H1 (cell line): ENCODE data around the gene OPCML. TPM values are rescaled to one million over a fixed set of nuclear protein-coding genes. Genes with fewer than 3 reads are reported as not detected.

Experiments
- CTCF ChIA-PET: fragments of 300-600 bp; sonication (Branson Sonifier 250); formaldehyde crosslinking; loops from one replicate; lab custom pipeline; 2021; ENCODE audit not compliant: partially characterized antibody; lab: Charles Lee
- POLR2A ChIA-PET: fragments of 300-600 bp; sonication (Branson Sonifier 250); formaldehyde crosslinking; loops from one replicate; lab custom pipeline; 2021; ENCODE audit warnings: inconsistent platforms; ENCODE audit not compliant: partially characterized antibody; lab: Charles Lee
- DNase-seq, 2 experiments: peaks; one replicate each; pipeline versions ENCODE4 v3.0.0 to v3.0.0-alpha.2; 2010 to 2022; ENCODE audit warnings: low spot score in 2 of 2, low read depth in 1 of 2, mixed read lengths in 1 of 2
- FAIRE-seq: peaks from 2 replicates; lab custom pipeline; 2011; peaks lifted over from hg19 to GRCh38; lab: Jason Lieb, UNC
- H2AFZ ChIP-seq: 2 replicates; pipeline ENCODE4 v1.8.1; 2012; ENCODE audit warnings: low read length, inconsistent platforms
- H2AK5ac ChIP-seq: 2 replicates; pipeline ENCODE4 v1.6.1; 2013; ENCODE audit warnings: low read depth, low read length
- H2BK120ac ChIP-seq: replicated peaks from 2 replicates; pipeline ENCODE3; 2013; ENCODE audit warnings: low read depth, low read length, inconsistent platforms
- H2BK12ac ChIP-seq: 2 replicates; pipeline ENCODE4 v1.6.1; 2013; ENCODE audit warnings: low read depth, low read length
- H2BK15ac ChIP-seq: 2 replicates; pipeline ENCODE4 v1.6.1; 2013; ENCODE audit warnings: low read length
- H2BK20ac ChIP-seq: 2 replicates; pipeline ENCODE4 v1.6.1; 2013; ENCODE audit warnings: low read length
- H2BK5ac ChIP-seq: 2 replicates; pipeline ENCODE4 v1.6.1; 2013; ENCODE audit warnings: low read depth, low read length
- H3K14ac ChIP-seq: 2 replicates; pipeline ENCODE4 v1.6.1; 2013; ENCODE audit warnings: inconsistent platforms; ENCODE audit not compliant: insufficient read length
- H3K18ac ChIP-seq: 2 replicates; pipeline ENCODE4 v1.6.1; 2013; ENCODE audit warnings: low read length; ENCODE audit errors: extremely low read depth
- H3K23ac ChIP-seq: 2 replicates; pipeline ENCODE4 v1.6.1; 2013; ENCODE audit warnings: inconsistent platforms; ENCODE audit not compliant: insufficient read length
- H3K23me2 ChIP-seq: 2 replicates; pipeline ENCODE4 v1.6.1; 2013; ENCODE audit warnings: low read depth, low read length
- H3K27ac ChIP-seq: 2 replicates; pipeline ENCODE4 v1.6.1; 2011; ENCODE audit warnings: low read depth, low read length, inconsistent platforms
- H3K27me3 ChIP-seq, 4 experiments: replicated peaks in 1 of 4; 1 replicate in 1 of 4; 2 replicates in 3 of 4; pipeline versions ENCODE4 v1.6.1 to v1.8.1; 2011 to 2013; ENCODE audit warnings: low read length in 3 of 4, mild to moderate bottlenecking in 3 of 4, inconsistent platforms in 2 of 4, mixed read lengths in 2 of 4, moderate library complexity in 1 of 4; ENCODE audit not compliant: control insufficient read depth in 3 of 4, insufficient read depth in 3 of 4; ENCODE audit errors: extremely low read depth in 1 of 4
- H3K36me3 ChIP-seq, 4 experiments: 2 replicates each; pipeline versions ENCODE4 v1.6.1 to v1.8.1; 2011 to 2013; ENCODE audit warnings: mild to moderate bottlenecking in 4 of 4, low read length in 3 of 4, moderate library complexity in 2 of 4, control low read depth in 1 of 4, inconsistent platforms in 1 of 4; ENCODE audit not compliant: insufficient read depth in 4 of 4, control insufficient read depth in 2 of 4
- H3K4ac ChIP-seq: replicated peaks from 2 replicates; pipeline ENCODE3; 2013; ENCODE audit warnings: low read length, low read depth, mixed read lengths, inconsistent platforms; ENCODE audit not compliant: insufficient read length
- H3K4me1 ChIP-seq, 4 experiments: replicated peaks in 1 of 4; 1 replicate in 1 of 4; 2 replicates in 3 of 4; pipeline versions ENCODE4 v1.6.1 to v1.8.1; 2011 to 2013; ENCODE audit warnings: low read length in 3 of 4, inconsistent platforms in 2 of 4, mixed read lengths in 1 of 4; ENCODE audit not compliant: insufficient read depth in 4 of 4, control insufficient read depth in 3 of 4
- H3K4me2 ChIP-seq, 2 experiments: 2 replicates each; pipeline versions ENCODE4 v1.6.1 to v1.8.1; 2011 to 2013; ENCODE audit warnings: low read depth in 2 of 2, low read length in 2 of 2, control low read depth in 1 of 2, inconsistent platforms in 1 of 2, mild to moderate bottlenecking in 1 of 2; ENCODE audit not compliant: insufficient read depth in 1 of 2
- H3K4me3 ChIP-seq, 4 experiments: fragments of 200-600, 300-600 bp in 1 of 4; sonication (generic), shearing (Covaris generic), sonication (Bioruptor Twin) in 1 of 4; 2 replicates each; pipeline versions ENCODE4 v1.5.1 to v1.8.1; 2011 to 2016; ENCODE audit warnings: low read length in 4 of 4, low read depth in 3 of 4, control low read depth in 2 of 4, inconsistent platforms in 2 of 4, mild to moderate bottlenecking in 2 of 4, mixed read lengths in 1 of 4, moderate library complexity in 1 of 4; ENCODE audit not compliant: insufficient read depth in 2 of 4; ENCODE audit errors: extremely low read depth in 1 of 4
- H3K56ac ChIP-seq: replicated peaks from 2 replicates; pipeline ENCODE3; 2013; ENCODE audit warnings: low read depth, mild to moderate bottlenecking, mixed read lengths, low read length, inconsistent platforms; ENCODE audit not compliant: insufficient read length
- H3K79me1 ChIP-seq: 2 replicates; pipeline ENCODE4 v1.6.1; 2013; ENCODE audit warnings: low read depth, low read length, control low read depth
- H3K79me2 ChIP-seq, 2 experiments: 2 replicates each; pipeline versions ENCODE4 v1.6.1 to v1.8.1; 2012 to 2013; ENCODE audit warnings: low read length in 2 of 2, mild to moderate bottlenecking in 2 of 2, inconsistent platforms in 1 of 2; ENCODE audit not compliant: insufficient read depth in 2 of 2, control insufficient read depth in 1 of 2
- H3K9ac ChIP-seq, 4 experiments: replicated peaks in 1 of 4; 1 replicate in 1 of 4; 2 replicates in 3 of 4; pipeline versions ENCODE4 v1.6.1 to v1.8.1; 2011 to 2013; ENCODE audit warnings: low read depth in 3 of 4, low read length in 3 of 4, control low read depth in 2 of 4, mild to moderate bottlenecking in 2 of 4, moderate library complexity in 2 of 4, inconsistent platforms in 1 of 4; ENCODE audit errors: extremely low read depth in 1 of 4
- H3K9me3 ChIP-seq, 2 experiments: 2 replicates each; pipeline versions ENCODE4 v1.6.1 to v1.8.1; 2012 to 2013; ENCODE audit warnings: mild to moderate bottlenecking in 2 of 2, moderate library complexity in 2 of 2, control low read depth in 1 of 2, inconsistent platforms in 1 of 2, low read depth in 1 of 2, low read length in 1 of 2, mixed read lengths in 1 of 2; ENCODE audit not compliant: insufficient read depth in 2 of 2
- H4K20me1 ChIP-seq, 2 experiments: replicated peaks in 1 of 2; 2 replicates each; pipeline versions ENCODE3 to v1.8.1; 2011 to 2013; ENCODE audit warnings: inconsistent platforms in 2 of 2, low read length in 2 of 2, mild to moderate bottlenecking in 1 of 2; ENCODE audit not compliant: insufficient read depth in 2 of 2, control insufficient read depth in 1 of 2
- H4K5ac ChIP-seq: 2 replicates; pipeline ENCODE4 v1.6.1; 2013; ENCODE audit warnings: low read length, low read depth, mixed read lengths, inconsistent platforms; ENCODE audit not compliant: insufficient read length
- H4K8ac ChIP-seq: 2 replicates; pipeline ENCODE4 v1.8.0; 2013; ENCODE audit warnings: mild to moderate bottlenecking, moderate library complexity, low read length, inconsistent platforms; ENCODE audit not compliant: insufficient read depth; ENCODE audit errors: extremely low read depth
- H4K91ac ChIP-seq: replicated peaks from 2 replicates; pipeline ENCODE3; 2013; ENCODE audit warnings: low read length, mixed read lengths, inconsistent platforms; ENCODE audit not compliant: insufficient read length
- CBX5 ChIP-seq: fragments of 300-800, 300-1000 bp; sonication (generic); IDR thresholded peaks from 2 replicates; pipeline ENCODE4 v1.7.1; 2016; ENCODE audit warnings: antibody characterized with exemption, low read length, low read depth
- CBX8 ChIP-seq: fragments of 300-800, 300-1000 bp; sonication (generic); IDR thresholded peaks from 2 replicates; pipeline ENCODE4 v1.7.1; 2016; ENCODE audit warnings: low read depth, low read length, borderline replicate concordance
- CHD1 ChIP-seq: IDR thresholded peaks from 2 replicates; pipeline ENCODE4 v1.6.1; 2012; ENCODE audit warnings: low read depth, low read length, improper control_type of control experiment
- CTCF ChIP-seq, 3 experiments: IDR thresholded peaks; 1 replicate in 2 of 3; 2 replicates in 1 of 3; pipeline versions ENCODE4 v1.5.1 to v1.6.1; 2011; ENCODE audit warnings: low read length in 3 of 3, mild to moderate bottlenecking in 3 of 3, inconsistent platforms in 2 of 3, low read depth in 1 of 3, moderate library complexity in 1 of 3; ENCODE audit not compliant: insufficient read depth in 1 of 3; ENCODE audit errors: control extremely low read depth in 1 of 3
- HDAC6 ChIP-seq: IDR thresholded peaks from one replicate; pipeline ENCODE4 v1.7.1; 2012; ENCODE audit warnings: low read depth, mild to moderate bottlenecking, inconsistent platforms, low read length, moderate library complexity
- JUND ChIP-seq: IDR thresholded peaks from 2 replicates; pipeline ENCODE4 v1.6.1; 2011; ENCODE audit warnings: mild to moderate bottlenecking, improper control_type of control experiment, low read length
- MAFK ChIP-seq: IDR thresholded peaks from 2 replicates; pipeline ENCODE4 v1.6.1; 2012; ENCODE audit warnings: low read depth, mild to moderate bottlenecking, improper control_type of control experiment, low read length
- RFX5 ChIP-seq: IDR thresholded peaks from 2 replicates; pipeline ENCODE4 v1.6.1; 2011; ENCODE audit warnings: low read depth, low read length, improper control_type of control experiment, borderline replicate concordance
- RXRA ChIP-seq: IDR thresholded peaks from 2 replicates; pipeline ENCODE4 v1.6.1; 2011; ENCODE audit warnings: low read depth, mild to moderate bottlenecking, low read length, moderate library complexity; ENCODE audit not compliant: insufficient read depth
- SP1 ChIP-seq: IDR thresholded peaks from 2 replicates; pipeline ENCODE4 v1.6.1; 2011; ENCODE audit warnings: low read depth, low read length
- SP2 ChIP-seq: IDR thresholded peaks from 2 replicates; pipeline ENCODE4 v1.6.1; 2012; ENCODE audit warnings: mild to moderate bottlenecking, low read length, inconsistent platforms
- TAF7 ChIP-seq: optimal IDR thresholded peaks from 2 replicates; pipeline ENCODE3; 2011; ENCODE audit warnings: low read depth, mild to moderate bottlenecking, inconsistent platforms, low read length, moderate library complexity, borderline replicate concordance
- WGBS, 2 experiments: shearing (Covaris generic) in 1 of 2; methylation state at CpG; one replicate each; pipeline versions ENCODE4 v1.1.6 to v1.1.7; 2013 to 2015; ENCODE audit warnings: low lambda C conversion rate in 2 of 2, mixed read lengths in 2 of 2, inconsistent platforms in 1 of 2, low coverage in 1 of 2, missing lambda C conversion rate in 1 of 2; ENCODE audit not compliant: insufficient replicate concordance in 2 of 2, insufficient coverage in 1 of 2, insufficient read length in 1 of 2; ENCODE audit errors: extremely low coverage in 1 of 2, missing lambda C conversion rate in 1 of 2; 5-methylcytosine and 5-hydroxymethylcytosine counted together
- polyA plus RNA-seq, 7 experiments: library from polyadenylated mRNA; depleted of rRNA in 3 of 7; stranded (reverse) in 5 of 7; unstranded in 2 of 7; fragments of >200 nt in 5 of 7; fragments of 200-250 nt in 2 of 7; gene quantifications; 1 replicate in 5 of 7; 2 replicates in 1 of 7; 4 replicates in 1 of 7; pipeline versions ENCODE4 v1.2.1 to v1.2.3, GENCODE V29; 2011 to 2013; ENCODE audit warnings: missing spikeins in 2 of 7, mixed read lengths in 2 of 7
- total RNA-seq: library from RNA; stranded (reverse); fragmentation: NEBNext Ultra II Directional; extraction: Animal tissue kit (Norgen Biotek cat#: 25700); gene quantifications from 2 replicates; pipeline ENCODE4 v1.2.1, GENCODE V29; 2021

Gene OPCML
- total and polyA plus RNA-seq, 2 of the 8 experiments (the other 6 are each of a cell fraction or from before 2014, with no cell fraction given), result 2.3 to 3.1 TPM

- Histone ChIP-seq H3K9ac (no peak overlapping the region), H3K23ac (no peak overlapping the region), H3K4ac (no peak overlapping the region), H3K4me3 (no peak overlapping the region), H2BK12ac (no peak overlapping the region), H3K79me2 (no peaks in the 10 kb centered on the region), H2AFZ (no peak overlapping the region), H3K18ac (no peak overlapping the region), H3K4me2 (no peak overlapping the region), H4K20me1 (no peaks in the 10 kb centered on the region), H2BK20ac (no peak overlapping the region), H3K4me1 (no peaks in the 10 kb centered on the region), H2BK15ac (no peak overlapping the region), H2AK5ac (no peak overlapping the region), H3K23me2 (no peaks in the 10 kb centered on the region), H3K9me3 (no peaks in the 10 kb centered on the region), H2BK120ac (no peak overlapping the region), H4K5ac (no peak overlapping the region), H3K56ac (no peak overlapping the region), H4K91ac (no peak overlapping the region), H3K27me3 (no peaks in the 10 kb centered on the region), H4K8ac (no peak overlapping the region), H3K36me3 (no peaks in the 10 kb centered on the region), H3K27ac (no peak overlapping the region), H3K14ac (no peak overlapping the region), H2BK5ac (no peak overlapping the region), H3K79me1 (no peaks in the 10 kb centered on the region)
- ChIA-PET CTCF (interaction anchor here (1.3 kb wide), 1 partner anchor 331 kb away, joined by 3 read pairs; no protein-coding TSS in a partner anchor), POLR2A (no interaction called here)
- DNase-seq (no peak), FAIRE-seq (no peak)
- 93% methylated on average over 6 of the region's 6 CpGs; no CpG with 5 or more reads in 1 of the 2 experiments for WGBS, 2 experiments
- TF ChIP-seq HDAC6, result no peak
- no peak for TF ChIP-seq CHD1
- TF ChIP-seq CBX5, result no peak
- no peak for TF ChIP-seq MAFK
- no peak for TF ChIP-seq RXRA
- no peak for TF ChIP-seq TAF7
- no peak for TF ChIP-seq RFX5
- no peak for TF ChIP-seq SP1
- no peak for TF ChIP-seq SP2
- TF ChIP-seq CTCF (IDR thresholded peaks at IDR 0.05; ENCODE audit: control extremely low read depth in 1 of 3, insufficient read depth in 1 of 3, low read depth in 1 of 3, low read length in 3 of 3), result no peak
- TF ChIP-seq JUND, result no peak
- no peak for TF ChIP-seq CBX8
Observed at GRCh38 chr11:133414506-133414905, 117.8 kb downstream of the OPCML start.
